CD4-positive, CD25-positive, alpha-beta regulatory T cell (primary cell): ENCODE measurements around the gene SNIP1. TPM values are rescaled to one million over a fixed set of nuclear protein-coding genes. Genes with fewer than 3 reads are reported as not detected.
A peak's percentile ranks its signal among the peaks of the same experiment; 100 is the strongest.
"Not testable (repeated sequence)": the region's sequence is repeated elsewhere in the genome, so short reads cannot be mapped to it uniquely, and the experiment has no call there.

Source experiments
- ATAC-seq, 2 donors: fragments of 150-1000 bp; cut with Tn5 transposase; one replicate each; pipeline ENCODE4 v1.10.0; 2021; ENCODE audit warnings: low read depth in 2 of 2, moderate number of reproducible peaks in 2 of 2, moderate library complexity in 1 of 2
- DNase-seq, 3 donors: peaks; one replicate each; pipeline versions ENCODE4 v3.0.0 to v3.0.0-alpha.2; 2012 to 2022; ENCODE audit warnings: mixed read lengths in 1 of 3
- H3K27ac ChIP-seq: one replicate; pipeline ENCODE4 v1.7.0; 2013; ENCODE audit warnings: mild to moderate bottlenecking, low read length; ENCODE audit not compliant: insufficient read depth, poor library complexity, severe bottlenecking
- H3K27me3 ChIP-seq: one replicate; pipeline ENCODE4 v1.7.0; 2013; ENCODE audit warnings: low read length; ENCODE audit not compliant: control insufficient read depth, insufficient read depth
- H3K36me3 ChIP-seq: one replicate; pipeline ENCODE4 v1.7.0; 2013; ENCODE audit warnings: mild to moderate bottlenecking, low read length, moderate library complexity; ENCODE audit not compliant: control insufficient read depth, insufficient read depth
- H3K4me1 ChIP-seq: 2 replicates; pipeline ENCODE4 v1.7.0; 2013; ENCODE audit warnings: mild to moderate bottlenecking, low read length; ENCODE audit not compliant: insufficient read depth, control insufficient read depth, poor library complexity, severe bottlenecking
- H3K4me3 ChIP-seq: one replicate; pipeline ENCODE4 v1.7.0; 2013; ENCODE audit warnings: low read depth, mild to moderate bottlenecking, low read length, moderate library complexity
- H3K9me3 ChIP-seq, 2 experiments: 1 replicate in 1 of 2; 2 replicates in 1 of 2; pipeline ENCODE4 v1.7.0; 2013; ENCODE audit warnings: low read length in 2 of 2, mild to moderate bottlenecking in 1 of 2, moderate library complexity in 1 of 2; ENCODE audit not compliant: control insufficient read depth in 2 of 2
- H3K27ac Mint-ChIP-seq, 3 donors: one replicate each; pipeline ENCODE4 v1.8.0; 2020 to 2022; ENCODE audit warnings: mild to moderate bottlenecking in 3 of 3, mixed read lengths in 3 of 3, moderate library complexity in 2 of 3
- H3K27me3 Mint-ChIP-seq: one replicate; pipeline ENCODE4 v1.8.0; 2022; ENCODE audit warnings: mild to moderate bottlenecking, mixed read lengths
- H3K36me3 Mint-ChIP-seq: one replicate; pipeline ENCODE4 v1.8.0; 2020; ENCODE audit warnings: mixed read lengths
- H3K4me1 Mint-ChIP-seq, 4 donors: one replicate each; pipeline ENCODE4 v1.8.0; 2020 to 2022; ENCODE audit warnings: mixed read lengths in 4 of 4, mild to moderate bottlenecking in 1 of 4
- H3K4me3 Mint-ChIP-seq, 4 donors: one replicate each; pipeline ENCODE4 v1.8.0; 2020 to 2022; ENCODE audit warnings: mild to moderate bottlenecking in 4 of 4, mixed read lengths in 4 of 4, moderate library complexity in 3 of 4
- H3K9me3 Mint-ChIP-seq, 7 donors: one replicate each; pipeline ENCODE4 v1.8.0; 2020 to 2022; ENCODE audit warnings: mixed read lengths in 7 of 7, mild to moderate bottlenecking in 3 of 7, moderate library complexity in 2 of 7
- polyA plus RNA-seq, 4 donors: library from polyadenylated mRNA; unstranded; fragments of 300-500 nt; fragmentation: Illumina TruSeq; gene quantifications; one replicate each; pipeline ENCODE4 v1.2.3, GENCODE V29; 2021
- total RNA-seq: library from RNA; stranded (reverse); gene quantifications from one replicate; pipeline ENCODE4 v1.2.3, GENCODE V29; 2022

SNIP1 gene
- total and polyA plus RNA-seq, 5 donors from 2014 or later = 1.5 to 52.3 (median 5.2) TPM

GRCh38 chr1:37564892-37565291 is 10.8 kb upstream of the SNIP1 start:
- no peaks in the 10 kb centered on the region for H3K27me3 ChIP-seq
- Mint-ChIP-seq H3K27me3 (peaks cover 6% of the 10 kb centered on the region), H3K4me3 (no peak overlapping the region), H3K9me3 (no peaks in the 10 kb centered on the region), H3K4me1 (peaks cover 0 to 3% (median 0%) of the 10 kb centered on the region in 4 donors), H3K27ac (peak overlapping the region in 1 of 3 donors; percentile 44), H3K36me3 (peaks cover 41% of the 10 kb centered on the region)
- ATAC-seq = no peak
- no peak for DNase-seq
- no peaks in the 10 kb centered on the region for H3K4me1 ChIP-seq
- H3K4me3 ChIP-seq = no peak overlapping the region
- no peak overlapping the region for H3K27ac ChIP-seq
- peaks cover 49% of the 10 kb centered on the region for H3K36me3 ChIP-seq
- H3K9me3 ChIP-seq = no peaks in the 10 kb centered on the region

- no peak for DNase-seq
- H3K27ac ChIP-seq = no peak overlapping the region
- no peaks in the 10 kb centered on the region for H3K4me1 ChIP-seq
- no peaks in the 10 kb centered on the region for H3K9me3 ChIP-seq
- peaks cover 6% of the 10 kb centered on the region for H3K27me3 Mint-ChIP-seq
- H3K27me3 ChIP-seq = no peaks in the 10 kb centered on the region
- H3K27ac Mint-ChIP-seq = peak overlapping the region in 1 of 3 donors; percentile 29
- H3K4me1 Mint-ChIP-seq = peaks cover 0 to 4% (median 1%) of the 10 kb centered on the region in 4 donors
- ATAC-seq = no peak
- no peak overlapping the region for H3K4me3 ChIP-seq
- H3K9me3 Mint-ChIP-seq = no peaks in the 10 kb centered on the region
- peaks cover 32% of the 10 kb centered on the region for H3K36me3 ChIP-seq
- peaks cover 23% of the 10 kb centered on the region for H3K36me3 Mint-ChIP-seq
- H3K4me3 Mint-ChIP-seq = no peak overlapping the region
Observed at GRCh38 chr1:37562984-37563383, 8.9 kb upstream of the SNIP1 start.

GRCh38 chr1:37561133-37562132 is 7.3 kb upstream of the SNIP1 start:
- H3K9me3 Mint-ChIP-seq = no peaks in the 10 kb centered on the region

GRCh38 chr1:37560401-37561132 is 6.5 kb upstream of the SNIP1 start:
- no peaks in the 10 kb centered on the region for H3K9me3 ChIP-seq
- H3K4me1 ChIP-seq = no peaks in the 10 kb centered on the region
- Mint-ChIP-seq H3K27me3 (peaks cover 6% of the 10 kb centered on the region), H3K4me1 (peaks cover 0 to 7% (median 1%) of the 10 kb centered on the region in 4 donors), H3K27ac (peak overlapping the region in 1 of 3 donors; percentile 66), H3K9me3 (no peaks in the 10 kb centered on the region), H3K36me3 (peaks cover 3% of the 10 kb centered on the region), H3K4me3 (peak overlapping the region in 1 of 4 donors; percentile 21)
- H3K4me3 ChIP-seq = no peak overlapping the region
- ATAC-seq = no peak
- DNase-seq = no peak
- H3K36me3 ChIP-seq = peaks cover 8% of the 10 kb centered on the region
- no peak overlapping the region for H3K27ac ChIP-seq
- no peaks in the 10 kb centered on the region for H3K27me3 ChIP-seq

More at GRCh38 chr1:37561133-37562132, 7.3 kb upstream of the SNIP1 start:
- peak overlapping the region in 2 of 3 donors; percentile 73 to 84 for H3K27ac Mint-ChIP-seq
- Histone ChIP-seq H3K27ac (no peak overlapping the region), H3K27me3 (no peaks in the 10 kb centered on the region), H3K4me3 (no peak overlapping the region), H3K9me3 (no peaks in the 10 kb centered on the region), H3K4me1 (no peaks in the 10 kb centered on the region), H3K36me3 (peaks cover 17% of the 10 kb centered on the region)
- ATAC-seq (no peak), DNase-seq (peak in 2 of 3 donors; percentile 14 to 82)
- H3K36me3 Mint-ChIP-seq = peaks cover 9% of the 10 kb centered on the region
- peaks cover 6% of the 10 kb centered on the region for H3K27me3 Mint-ChIP-seq
- no peak overlapping the region for H3K4me3 Mint-ChIP-seq
- peaks cover 0 to 7% (median 1%) of the 10 kb centered on the region in 4 donors for H3K4me1 Mint-ChIP-seq

GRCh38 chr1:37559957-37560379 is 5.9 kb upstream of the SNIP1 start:
- H3K36me3 Mint-ChIP-seq, H3K27ac Mint-ChIP-seq, ATAC-seq, H3K36me3 ChIP-seq, DNase-seq, H3K27me3 ChIP-seq, H3K9me3 ChIP-seq, H3K27ac ChIP-seq, H3K27me3 Mint-ChIP-seq, H3K4me3 ChIP-seq, H3K4me1 ChIP-seq, H3K4me1 Mint-ChIP-seq, H3K9me3 Mint-ChIP-seq: not testable (repeated sequence)
- peak overlapping the region in 1 of 4 donors; percentile 33 for H3K4me3 Mint-ChIP-seq

- Histone ChIP-seq H3K4me1 (no peaks in the 10 kb centered on the region), H3K4me3 (no peak overlapping the region), H3K27ac (no peak overlapping the region), H3K36me3 (no peaks in the 10 kb centered on the region), H3K27me3 (no peaks in the 10 kb centered on the region), H3K9me3 (no peaks in the 10 kb centered on the region)
- Mint-ChIP-seq H3K9me3 (no peaks in the 10 kb centered on the region), H3K4me1 (peaks cover 3 to 9% (median 5%) of the 10 kb centered on the region in 4 donors), H3K27me3 (peaks cover 6% of the 10 kb centered on the region), H3K4me3 (peak overlapping the region in 1 of 4 donors; percentile 34), H3K27ac (no peak overlapping the region), H3K36me3 (peaks cover 2% of the 10 kb centered on the region)
- DNase-seq (no peak), ATAC-seq (no peak)
Observed at GRCh38 chr1:37559080-37559479, 5.0 kb upstream of the SNIP1 start.

GRCh38 chr1:37558411-37558810 is 4.3 kb upstream of the SNIP1 start:
- DNase-seq (no peak), ATAC-seq (no peak)
- H3K4me3 ChIP-seq = no peak overlapping the region
- peaks cover 3% of the 10 kb centered on the region for H3K4me1 ChIP-seq
- no peaks in the 10 kb centered on the region for H3K9me3 ChIP-seq
- no peaks in the 10 kb centered on the region for H3K27me3 ChIP-seq
- no peak overlapping the region for H3K27ac Mint-ChIP-seq
- peaks cover 7 to 12% (median 8%) of the 10 kb centered on the region in 4 donors for H3K4me1 Mint-ChIP-seq
- no peaks in the 10 kb centered on the region for H3K9me3 Mint-ChIP-seq
- peaks cover 6% of the 10 kb centered on the region for H3K27me3 Mint-ChIP-seq
- no peaks in the 10 kb centered on the region for H3K36me3 ChIP-seq
- peak overlapping the region in 2 of 4 donors; percentile 22 to 70 for H3K4me3 Mint-ChIP-seq
- H3K27ac ChIP-seq = no peak overlapping the region
- H3K36me3 Mint-ChIP-seq = peaks cover 3% of the 10 kb centered on the region
